HG03064 (cell line): Measurements from ENCODE around the gene COPA.
"Not testable (repeated sequence)": the region's sequence is repeated elsewhere in the genome, so short reads cannot be mapped to it uniquely, and the experiment has no call there.

Experiments used
- ATAC-seq: cut with Tn5 transposase; IDR thresholded peaks from one replicate; pipeline ENCODE4 v1.9.1; 2021; ENCODE audit warnings: low read depth; ENCODE audit not compliant: unreplicated experiment

COPA gene

DNA sequence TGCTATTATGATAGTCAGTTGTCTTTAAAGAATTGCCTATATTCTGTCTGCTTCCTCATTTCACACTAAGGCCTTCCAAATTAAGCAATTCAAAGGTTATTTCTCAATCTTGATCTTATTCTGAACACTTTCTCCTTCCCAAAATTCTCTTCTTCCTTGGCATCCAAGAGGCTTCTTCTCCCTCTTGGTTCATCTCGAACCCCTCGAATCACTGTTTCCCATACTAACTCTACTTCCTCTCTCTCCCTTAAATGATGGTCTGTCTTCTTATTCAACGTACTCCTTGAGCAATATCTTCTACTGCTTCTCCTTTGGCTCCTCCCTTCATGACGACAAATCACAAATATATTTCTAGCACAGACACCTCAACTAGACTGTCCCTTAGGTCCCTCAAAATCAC lies 4.5 kb downstream of the COPA start:
- no peak for ATAC-seq

DNA sequence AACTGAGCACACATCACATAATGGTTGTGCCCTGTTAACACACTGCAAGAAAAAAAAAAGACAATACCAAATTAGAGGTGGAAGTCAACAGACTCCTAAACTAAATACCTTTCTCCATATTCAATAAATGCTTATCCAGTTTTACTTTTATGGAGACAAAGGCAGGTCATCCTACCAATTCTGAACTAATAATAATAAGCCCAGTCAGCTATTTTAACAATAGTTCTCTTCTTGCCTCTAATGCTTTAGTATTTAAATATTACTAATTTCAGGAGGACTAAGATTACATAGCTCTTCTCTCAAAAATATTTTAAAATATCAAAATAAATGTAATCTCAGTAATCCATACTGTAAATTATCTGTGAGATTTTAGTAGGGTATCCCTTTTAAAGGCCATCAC lies 10.5 kb downstream of the COPA start:
- ATAC-seq = no peak

DNA sequence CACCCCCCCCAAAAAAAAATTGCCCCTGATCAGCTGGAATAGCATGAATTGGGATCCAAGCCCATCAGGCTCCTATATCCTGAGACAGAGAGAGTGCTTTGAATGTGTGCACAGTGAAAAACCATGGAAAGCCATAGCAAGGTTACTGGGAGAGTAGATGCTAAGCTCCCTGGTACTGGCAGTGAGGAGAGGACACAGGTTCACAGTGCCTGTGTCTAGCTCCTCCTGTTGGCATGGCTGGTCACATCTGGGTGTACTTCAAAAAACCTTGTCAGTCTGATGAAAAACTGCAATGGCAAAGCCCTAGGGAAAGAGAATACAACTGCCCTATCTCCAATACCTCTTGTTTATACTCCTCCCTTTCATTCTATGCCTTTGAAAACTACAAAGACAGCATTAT lies 12.9 kb downstream of the COPA start:
- ATAC-seq = no peak

DNA sequence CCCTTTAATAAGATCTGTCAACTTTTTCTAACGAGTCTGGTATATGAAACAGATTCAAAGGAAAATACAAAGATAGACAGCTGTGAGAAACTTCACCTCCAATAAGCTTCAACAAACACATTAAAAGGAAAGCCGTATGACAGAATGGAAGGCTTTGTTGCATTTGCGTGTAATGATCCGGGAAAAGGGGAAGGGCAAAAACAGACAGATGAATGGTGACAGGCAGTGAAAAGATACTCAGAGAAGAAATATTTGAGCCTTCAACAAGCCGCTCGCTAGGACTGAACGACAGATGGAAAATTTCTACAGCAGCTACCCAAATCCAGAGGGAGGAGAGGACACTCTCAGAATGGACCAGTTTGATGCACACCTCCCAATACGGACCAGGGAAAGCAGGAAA lies 14.9 kb downstream of the COPA start:
- no peak for ATAC-seq

DNA sequence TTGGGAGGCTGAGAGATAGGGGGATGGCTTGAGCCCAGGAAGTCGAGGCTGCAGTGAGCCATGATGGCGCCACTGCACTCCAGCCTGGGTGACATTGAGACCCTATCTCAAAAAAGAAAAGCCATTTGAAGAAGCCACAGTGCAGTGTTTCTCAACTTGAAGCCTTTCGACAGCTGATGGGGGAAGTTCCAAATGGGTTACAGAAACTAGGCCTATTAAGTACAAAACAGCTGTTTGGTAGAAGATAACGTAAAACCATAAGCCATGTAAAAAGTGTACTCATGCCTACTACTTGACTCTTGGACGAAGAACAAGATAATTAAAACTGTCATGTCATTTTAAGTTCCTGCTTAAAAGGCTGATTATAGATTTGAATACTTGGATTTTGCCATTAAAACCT lies 16.6 kb downstream of the COPA start:
- ATAC-seq = no peak

DNA sequence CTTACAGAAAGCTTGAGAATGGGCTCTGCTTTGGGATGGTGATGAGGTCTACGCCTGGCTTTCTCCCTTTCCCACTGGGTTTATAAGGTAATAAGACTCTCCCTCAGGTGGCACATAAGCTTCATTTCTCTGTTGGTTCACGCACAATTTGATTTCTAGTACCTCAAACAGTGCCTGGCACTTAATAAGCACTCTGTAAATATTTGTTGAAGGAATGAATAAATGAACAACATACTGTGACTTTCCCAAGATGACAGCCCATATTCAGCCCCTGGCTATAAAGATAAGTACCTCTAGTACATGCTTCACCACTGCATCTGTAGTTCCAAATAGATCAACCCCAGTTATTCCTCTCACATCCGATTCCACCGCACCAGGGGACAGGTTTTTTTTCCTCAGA lies 17.8 kb downstream of the COPA start:
- no peak for ATAC-seq

DNA sequence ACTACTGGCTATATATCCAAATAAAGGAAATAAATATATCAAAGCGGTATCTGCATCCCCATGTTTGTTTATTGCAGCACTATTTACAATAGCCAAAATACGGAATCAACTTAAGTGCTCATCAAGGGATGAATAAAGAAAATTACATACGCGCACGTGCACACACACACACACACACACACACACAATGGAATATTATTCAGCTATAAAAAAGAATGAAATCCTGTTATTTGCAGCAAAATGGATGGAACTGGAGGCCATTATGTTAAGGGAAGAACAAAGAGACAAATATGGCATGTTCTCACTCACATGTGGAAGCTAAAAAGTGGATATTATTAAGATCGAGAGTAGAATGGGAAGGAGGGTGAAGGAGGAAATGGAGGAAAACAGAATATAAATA lies 20.2 kb downstream of the COPA start:
- no peak for ATAC-seq

DNA sequence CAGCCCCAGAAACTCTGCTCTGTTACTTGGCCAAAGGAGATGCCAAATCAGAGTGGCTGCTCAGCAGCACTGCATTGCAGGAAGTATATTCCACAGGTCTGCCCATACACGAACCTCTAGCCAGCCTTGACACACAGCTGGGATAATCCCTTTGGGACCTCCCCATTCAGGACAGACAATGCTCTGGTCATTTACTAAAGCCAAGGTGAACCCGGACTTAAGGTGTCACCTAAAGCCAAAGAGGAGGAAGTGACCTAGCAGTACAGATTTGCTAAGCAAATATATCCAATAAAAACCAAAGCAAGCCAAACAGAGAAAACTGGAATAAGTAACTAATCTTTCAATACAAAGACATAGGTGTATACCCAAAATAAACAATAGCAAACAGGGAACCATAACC lies 27.7 kb downstream of the COPA start:
- no peak for ATAC-seq

DNA sequence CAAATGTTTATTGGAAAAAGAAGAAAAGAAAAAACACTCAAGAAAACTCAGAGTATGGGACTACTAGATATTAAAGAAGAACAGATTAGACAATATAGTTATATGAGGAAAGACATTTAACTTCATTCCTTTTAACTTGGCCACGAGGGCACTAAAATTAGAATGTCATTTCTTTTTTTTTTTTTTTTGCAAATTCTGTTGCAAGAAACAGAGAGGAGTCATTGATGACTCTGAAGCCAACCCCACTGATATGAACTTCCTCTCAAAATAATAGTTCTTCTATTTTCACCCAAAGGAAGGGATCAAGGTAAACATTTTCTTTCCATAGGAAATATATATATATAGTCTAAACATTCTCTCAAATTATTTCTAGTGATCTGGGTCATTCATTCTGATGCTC lies 33.5 kb downstream of the COPA start:
- no peak for ATAC-seq

DNA sequence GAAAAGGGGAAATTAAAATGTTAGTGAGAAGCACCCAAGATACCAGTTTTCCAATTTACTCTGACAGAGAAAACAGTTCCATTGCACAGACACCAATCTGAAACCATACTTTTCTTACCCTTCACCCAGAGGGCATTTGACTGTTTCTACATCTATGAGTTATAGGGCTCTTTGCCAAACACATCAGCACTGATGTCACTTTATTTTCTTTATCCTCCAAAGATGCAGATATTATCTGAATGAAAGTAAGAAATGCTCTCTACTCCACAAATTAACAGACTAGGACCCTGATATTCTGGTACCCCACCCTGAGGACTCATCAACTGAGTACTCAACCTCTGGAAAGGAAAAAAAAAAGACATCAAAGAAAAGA lies 33.9 kb downstream of the COPA start:
- ATAC-seq = no peak

DNA sequence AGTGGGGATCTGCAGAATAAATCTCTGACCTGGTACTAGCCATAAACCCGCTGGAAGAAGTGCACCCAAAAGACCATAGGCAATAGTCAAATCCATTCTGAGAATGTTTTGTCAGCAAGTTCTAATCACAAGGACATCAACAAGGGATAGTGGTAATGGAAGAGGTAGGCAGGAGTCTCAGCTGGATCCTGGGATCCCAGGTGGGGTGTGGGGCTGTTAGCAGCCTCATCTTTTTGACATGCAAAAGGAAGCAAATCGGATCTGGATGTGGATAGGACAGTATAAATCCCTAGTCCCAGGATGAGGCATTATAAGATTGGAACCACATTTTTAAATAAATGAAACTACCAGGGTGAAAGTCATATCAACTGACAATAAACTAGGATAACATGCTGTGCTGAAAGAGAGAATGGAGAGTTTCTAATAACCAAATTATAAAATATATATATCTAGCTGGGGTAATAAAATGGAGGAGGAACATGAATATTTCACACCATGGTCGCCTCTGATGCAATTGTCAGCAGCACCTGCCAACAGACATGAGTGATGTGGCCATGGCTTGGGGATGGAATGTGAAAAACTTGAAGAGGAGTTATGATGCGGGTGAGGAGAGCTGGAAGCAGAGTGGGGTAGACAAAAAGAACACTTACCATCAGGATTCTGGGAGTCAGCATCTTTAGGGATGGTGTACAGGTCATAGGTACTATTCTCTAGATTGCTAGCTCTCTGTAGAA lies 34.4 kb downstream of the COPA start:
- no peak for ATAC-seq

DNA sequence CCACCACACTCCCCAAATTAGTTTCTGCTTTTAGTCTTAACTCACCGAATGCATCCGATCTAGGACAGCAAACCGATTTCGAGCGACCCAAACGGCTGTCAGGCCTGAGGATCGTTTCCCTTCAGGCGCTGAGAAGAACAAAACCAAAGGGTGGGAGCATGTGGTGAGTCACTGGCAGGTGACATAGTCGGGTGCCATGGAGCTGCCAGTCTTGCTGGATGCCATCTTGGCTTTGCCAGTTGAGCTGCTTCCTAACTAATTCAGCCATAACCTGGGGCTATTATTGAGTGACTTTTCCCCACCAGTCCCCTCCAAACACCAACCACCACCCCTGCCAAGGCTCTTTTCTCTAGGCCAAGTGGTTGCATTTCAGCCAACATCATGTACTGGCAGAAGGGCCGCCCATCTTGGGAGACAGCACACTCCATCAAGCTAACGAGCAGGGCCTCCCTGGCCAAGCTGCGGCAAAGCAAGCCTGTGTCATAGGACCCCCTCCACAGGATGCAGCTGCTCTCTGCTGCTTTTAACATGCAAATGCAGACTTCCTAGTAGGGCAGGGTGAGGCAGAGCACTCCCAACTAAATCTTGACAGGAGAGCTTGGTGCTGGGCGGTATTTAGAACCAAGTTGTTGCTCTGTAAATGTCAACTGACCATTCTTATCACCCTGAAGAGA lies 35.8 kb downstream of the COPA start:
- no peak for ATAC-seq

DNA sequence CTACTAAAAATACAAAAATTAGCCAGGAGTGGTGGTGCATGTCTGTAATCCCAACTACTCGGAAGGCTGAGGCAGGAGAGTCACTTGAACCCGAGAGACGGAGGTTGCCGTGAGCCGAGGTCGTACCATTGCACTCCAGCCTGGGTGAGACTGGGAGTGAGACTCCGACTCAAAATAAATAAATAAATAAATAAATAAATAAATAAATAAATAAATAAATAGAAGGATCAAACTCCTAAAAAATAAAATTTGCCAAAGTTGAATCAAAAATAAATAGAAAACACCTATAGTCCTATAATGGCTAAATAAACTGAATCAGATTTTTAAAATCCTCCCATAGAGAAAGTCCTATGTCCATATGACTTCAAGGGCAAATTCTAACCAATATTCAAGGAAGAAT lies 42.9 kb downstream of the COPA start:
- no peak for ATAC-seq

DNA sequence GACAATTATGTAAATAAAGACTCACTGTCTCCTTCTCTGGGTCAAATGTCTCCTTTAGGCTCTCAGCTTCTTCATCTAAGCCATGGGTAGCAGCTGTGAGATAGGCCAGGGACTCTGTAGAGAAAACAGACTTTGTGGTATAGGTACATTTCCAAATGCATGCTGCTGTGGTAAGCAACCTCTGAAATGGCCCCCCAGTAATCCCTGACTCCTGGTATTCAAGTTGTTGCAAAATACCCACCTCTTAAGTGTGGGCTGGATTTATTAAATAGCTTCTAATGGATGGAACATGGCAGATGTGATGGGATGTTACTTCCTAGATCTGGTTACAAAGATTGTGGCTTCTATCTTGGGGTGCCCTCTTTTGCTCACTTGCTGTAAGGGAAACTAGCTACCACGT lies 47.0 kb downstream of the COPA start:
- ATAC-seq = no peak

DNA sequence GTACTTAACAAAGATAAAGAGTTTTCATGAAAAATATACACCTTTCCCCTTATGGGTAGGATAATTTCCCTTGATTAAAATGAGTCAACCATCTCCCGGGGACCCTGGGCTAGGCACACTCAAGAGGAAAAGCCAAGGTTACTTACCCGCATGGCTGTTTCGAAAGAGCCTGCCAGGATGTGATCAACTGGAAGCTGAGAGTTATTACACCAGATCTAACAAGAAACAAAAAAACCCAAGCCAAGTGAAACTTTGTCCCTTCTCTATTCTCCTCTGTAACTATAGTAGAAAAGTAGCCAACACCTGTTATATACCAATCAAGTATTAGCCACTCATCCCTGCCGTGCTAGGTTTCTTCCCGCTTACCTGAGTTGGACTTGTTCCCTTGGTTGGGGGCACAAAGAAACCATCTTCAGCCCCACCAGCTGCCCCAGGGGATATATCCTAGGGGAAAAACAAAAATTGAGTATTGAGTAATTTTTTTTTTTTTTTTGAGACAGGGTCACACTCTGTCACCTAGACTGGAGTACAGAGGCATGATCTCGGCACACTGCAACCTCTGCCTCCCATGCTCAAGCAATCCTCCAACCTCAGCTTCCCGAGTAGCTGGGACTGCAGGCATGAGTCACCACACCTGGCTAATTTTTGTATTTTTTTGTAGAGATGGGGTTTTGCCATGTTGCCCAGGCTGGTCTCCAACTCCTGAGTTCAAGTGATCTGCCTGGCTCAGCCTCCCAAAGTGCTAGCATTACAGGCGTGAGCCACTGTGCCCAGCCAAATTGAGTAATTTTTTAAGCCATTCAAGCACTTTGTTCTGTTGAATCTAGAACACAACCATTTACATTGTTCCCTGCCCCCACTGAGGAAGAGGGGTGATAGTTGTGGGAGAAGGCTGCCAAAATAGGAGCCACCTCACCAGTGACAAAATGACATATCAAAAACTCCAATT lies 49.8 kb downstream of the COPA start:
- ATAC-seq = no peak

DNA sequence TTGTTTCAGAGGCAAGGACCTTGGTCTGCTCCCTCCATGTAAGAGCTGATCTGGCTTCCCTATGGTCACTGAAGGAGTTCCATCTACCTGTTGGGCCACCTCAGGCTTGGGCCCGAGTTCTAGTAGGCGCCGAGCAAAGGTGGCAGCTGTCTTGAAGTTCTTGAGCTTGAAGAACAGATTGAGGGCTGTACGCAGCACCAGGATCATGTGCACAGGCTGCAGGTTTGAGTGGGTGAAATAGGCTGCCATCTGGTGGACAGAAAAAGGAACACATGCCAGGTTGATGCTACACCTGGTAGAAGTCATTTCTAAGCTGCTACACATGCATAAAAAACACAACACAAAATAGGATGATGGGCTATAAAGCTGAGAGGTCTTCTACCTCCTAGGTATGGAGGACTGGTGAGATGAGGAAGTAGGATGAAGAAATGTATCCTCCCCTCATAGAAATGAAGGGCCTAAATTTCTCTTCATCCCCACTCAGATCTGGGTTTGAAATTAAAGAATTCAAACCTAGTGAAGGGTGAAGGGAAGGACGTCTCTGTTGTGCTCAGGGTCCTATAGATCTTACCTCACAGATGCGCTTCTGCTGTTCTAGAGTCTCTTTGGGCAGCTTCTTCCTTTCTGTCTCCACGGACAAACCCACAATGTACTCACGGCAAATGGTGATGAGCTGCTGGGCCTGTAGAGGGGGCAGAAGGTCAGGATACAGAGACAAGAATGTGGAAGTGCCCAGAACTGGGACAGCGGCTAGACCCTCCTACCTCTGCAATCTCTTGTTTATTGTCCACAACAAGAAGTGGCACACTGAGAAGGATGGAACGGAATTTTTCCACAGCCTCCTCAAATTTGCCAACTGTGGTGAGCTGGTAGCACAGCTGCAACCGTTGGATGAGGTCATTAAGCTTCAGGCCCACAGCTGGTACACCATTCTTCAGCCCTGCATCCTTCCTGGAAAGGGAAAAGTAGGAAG lies 51.5 kb downstream of the COPA start:
- ATAC-seq = no peak

DNA sequence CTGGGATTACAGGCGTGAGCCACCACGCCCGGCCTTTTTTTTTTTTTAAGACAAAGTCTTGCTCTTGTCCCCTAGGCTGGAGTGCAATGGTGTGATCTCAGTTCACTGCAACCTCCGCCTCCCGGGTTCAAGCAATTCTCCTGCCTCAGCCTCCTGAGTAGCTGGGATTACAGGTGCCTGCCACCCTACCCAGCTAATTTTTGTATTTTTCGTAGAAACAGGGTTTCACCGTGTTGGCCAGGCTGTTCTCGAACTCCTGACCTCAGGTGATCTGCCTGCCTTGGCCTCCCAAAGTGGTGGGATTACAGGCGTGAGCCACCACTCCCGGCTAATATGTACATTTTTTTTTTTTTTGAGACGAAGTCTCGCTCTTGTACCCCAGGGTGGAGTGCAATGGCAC lies 55.3 kb downstream of the COPA start:
- ATAC-seq = not testable (repeated sequence)

DNA sequence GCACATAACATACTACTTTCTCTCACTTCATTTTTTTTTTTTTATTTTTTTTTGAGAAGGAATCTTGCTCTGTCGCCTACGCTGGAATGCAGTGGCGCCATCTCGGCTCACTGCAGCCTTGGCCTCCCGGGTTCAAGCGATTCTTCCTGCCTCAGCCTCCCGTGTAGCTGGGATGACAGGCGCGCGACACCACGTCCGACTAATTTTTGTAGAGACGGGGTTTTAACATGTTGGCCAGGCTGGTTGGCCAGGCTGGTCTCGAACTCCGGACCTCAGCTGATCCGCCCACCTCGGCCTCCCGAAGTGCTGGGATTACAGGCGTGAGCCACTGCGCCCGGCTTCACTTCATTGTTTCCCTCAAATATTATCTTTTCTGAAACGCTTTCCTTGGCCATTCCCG lies 57.5 kb downstream of the COPA start:
- no peak for ATAC-seq

DNA sequence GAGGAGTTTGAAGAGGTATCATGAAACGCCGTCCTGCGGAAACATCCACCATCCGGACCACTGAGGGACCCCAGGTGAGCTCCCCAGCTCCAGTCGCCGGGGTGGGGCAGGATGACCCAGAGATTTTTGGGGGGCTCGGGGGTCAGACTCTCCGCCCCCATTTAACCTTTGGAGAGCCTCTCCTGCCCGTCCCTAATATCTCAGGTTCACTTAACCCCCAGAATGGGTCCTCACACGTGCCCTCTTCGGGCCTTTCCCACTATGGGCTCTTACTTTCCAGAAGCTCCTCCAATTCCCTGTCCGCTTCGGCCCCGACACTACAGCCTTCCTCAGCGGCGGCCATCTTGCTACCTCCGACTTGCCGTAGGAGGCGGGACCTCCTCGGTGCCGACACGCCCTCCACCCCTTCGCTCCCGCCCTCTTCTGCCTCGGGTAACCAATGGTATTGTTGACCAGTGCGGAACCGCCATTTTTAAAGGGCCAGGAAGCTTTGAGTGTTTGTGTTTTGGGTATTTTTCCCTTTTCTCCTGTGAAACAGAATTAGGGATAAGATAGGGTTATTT lies 58.2 kb downstream of the COPA start, which contains the start of gene PEX19:
PEX19 (minus strand) TSS at position 352 of the 563 bp plus-strand sequence; CDS start at position 343, 9 bp downstream.
- ATAC-seq = peak; percentile 97
